Mesendoderm (in vitro differentiated cells): ENCODE measurements around the gene ADAMTS4.

Source experiments
- DNase-seq: peaks from one replicate; pipeline ENCODE4 v3.0.0; 2013
- H2AK5ac ChIP-seq: 2 replicates; pipeline ENCODE4 v1.6.1; 2013; ENCODE audit warnings: low read length, inconsistent platforms
- H2BK120ac ChIP-seq: 2 replicates; pipeline ENCODE4 v1.6.1; 2013; ENCODE audit warnings: low read depth, mild to moderate bottlenecking, low read length, moderate library complexity, mixed read lengths
- H2BK15ac ChIP-seq: replicated peaks from 2 replicates; pipeline ENCODE4 v1.6.1; 2013; ENCODE audit warnings: low read depth, mild to moderate bottlenecking, moderate library complexity
- H2BK5ac ChIP-seq: 2 replicates; pipeline ENCODE4 v1.6.1; 2013; ENCODE audit warnings: low read length, inconsistent platforms
- H3K18ac ChIP-seq: 2 replicates; pipeline ENCODE4 v1.6.1; 2013; ENCODE audit warnings: mild to moderate bottlenecking, low read length, mixed read lengths
- H3K23ac ChIP-seq: one replicate; pipeline ENCODE4 v1.6.1; 2013; ENCODE audit warnings: low read length
- H3K27ac ChIP-seq: 2 replicates; pipeline ENCODE4 v1.5.1; 2013; ENCODE audit warnings: low read depth, mild to moderate bottlenecking, inconsistent platforms, low read length, moderate library complexity
- H3K27me3 ChIP-seq: 2 replicates; pipeline ENCODE4 v1.6.1; 2013; ENCODE audit warnings: low read length, control low read depth, mild to moderate bottlenecking, inconsistent platforms; ENCODE audit not compliant: insufficient read depth, poor library complexity
- H3K36me3 ChIP-seq: 2 replicates; pipeline ENCODE4 v1.6.1; 2013; ENCODE audit warnings: low read length, inconsistent platforms; ENCODE audit not compliant: control insufficient read depth, insufficient read depth
- H3K4ac ChIP-seq: one replicate; pipeline ENCODE4 v1.6.1; 2013; ENCODE audit warnings: low read depth, mild to moderate bottlenecking, low read length, moderate library complexity
- H3K4me1 ChIP-seq: 2 replicates; pipeline ENCODE4 v1.6.1; 2013; ENCODE audit warnings: low read depth, low read length, inconsistent platforms; ENCODE audit not compliant: control insufficient read depth
- H3K4me2 ChIP-seq: 2 replicates; pipeline ENCODE4 v1.6.1; 2013; ENCODE audit warnings: low read length
- H3K4me3 ChIP-seq: 2 replicates; pipeline ENCODE4 v1.5.1; 2013; ENCODE audit warnings: mild to moderate bottlenecking, low read length
- H3K56ac ChIP-seq: one replicate; pipeline ENCODE4 v1.6.1; 2013; ENCODE audit warnings: low read length
- H3K79me1 ChIP-seq: 2 replicates; pipeline ENCODE4 v1.6.1; 2013; ENCODE audit warnings: low read length, inconsistent platforms
- H3K79me2 ChIP-seq: 2 replicates; pipeline ENCODE4 v1.6.1; 2013; ENCODE audit warnings: mild to moderate bottlenecking, low read length; ENCODE audit not compliant: control insufficient read depth, insufficient read depth
- H3K9ac ChIP-seq: 2 replicates; pipeline ENCODE4 v1.6.1; 2013; ENCODE audit warnings: low read length, inconsistent platforms
- H4K5ac ChIP-seq: one replicate; pipeline ENCODE4 v1.6.1; 2013; ENCODE audit warnings: low read length
- H4K8ac ChIP-seq: one replicate; pipeline ENCODE4 v1.6.1; 2013; ENCODE audit warnings: low read depth, mild to moderate bottlenecking, control low read depth, low read length, moderate library complexity
- WGBS: extraction: QIAGEN DNeasy Blood & Tissue Kit; methylation state at CpG from one replicate; pipeline ENCODE4 v1.1.7; 2013; ENCODE audit warnings: low lambda C conversion rate, missing lambda C conversion rate; ENCODE audit not compliant: insufficient coverage; ENCODE audit errors: extremely low coverage; 5-methylcytosine and 5-hydroxymethylcytosine counted together

The ADAMTS4 gene

GRCh38 chr1:161161652-161162051 is 37.2 kb downstream of the ADAMTS4 start:
- H3K18ac ChIP-seq: no peak overlapping the region
- H3K4ac ChIP-seq: no peak overlapping the region
- H3K79me1 ChIP-seq: peaks cover 5% of the 10 kb centered on the region
- H3K23ac ChIP-seq: no peak overlapping the region
- H3K4me3 ChIP-seq: no peak overlapping the region
- H2BK5ac ChIP-seq: no peak overlapping the region
- no peak overlapping the region for H2BK120ac ChIP-seq
- H4K8ac ChIP-seq: no peak overlapping the region
- H3K56ac ChIP-seq: no peak overlapping the region
- no peak overlapping the region for H2BK15ac ChIP-seq
- H3K36me3 ChIP-seq: no peaks in the 10 kb centered on the region
- no peaks in the 10 kb centered on the region for H3K79me2 ChIP-seq
- H3K4me1 ChIP-seq: peaks cover 2% of the 10 kb centered on the region
- no CpG with 5 or more reads among the region's 5 CpGs for WGBS
- H3K27ac ChIP-seq: no peak overlapping the region
- H3K4me2 ChIP-seq: no peak overlapping the region
- no peaks in the 10 kb centered on the region for H3K27me3 ChIP-seq
- no peak for DNase-seq
- no peak overlapping the region for H4K5ac ChIP-seq
- no peak overlapping the region for H2AK5ac ChIP-seq
- H3K9ac ChIP-seq: no peak overlapping the region

- Histone ChIP-seq H3K79me2 (no peaks in the 10 kb centered on the region), H2BK5ac (no peak overlapping the region), H2BK15ac (no peak overlapping the region), H3K27ac (no peak overlapping the region), H2AK5ac (no peak overlapping the region), H3K4ac (no peak overlapping the region), H3K36me3 (no peaks in the 10 kb centered on the region), H3K27me3 (no peaks in the 10 kb centered on the region), H4K5ac (no peak overlapping the region), H3K18ac (no peak overlapping the region), H3K4me3 (no peak overlapping the region), H3K4me2 (no peak overlapping the region), H3K9ac (no peak overlapping the region), H3K79me1 (peaks cover 5% of the 10 kb centered on the region), H3K4me1 (peaks cover 2% of the 10 kb centered on the region), H2BK120ac (no peak overlapping the region), H3K23ac (no peak overlapping the region), H3K56ac (no peak overlapping the region), H4K8ac (no peak overlapping the region)
- no CpG with 5 or more reads among the region's 22 CpGs for WGBS
- DNase-seq: no peak
These were observed 38.1 kb downstream of the ADAMTS4 start for GRCh38 chr1:161160671-161161145.

- H3K27ac ChIP-seq: no peak overlapping the region
- H3K36me3 ChIP-seq: no peaks in the 10 kb centered on the region
- H3K56ac ChIP-seq: peak overlapping the region; percentile 91
- H3K4ac ChIP-seq: peak overlapping the region; percentile 92
- no CpG with 5 or more reads among the region's 11 CpGs for WGBS
- peak overlapping the region; percentile 91 for H3K4me2 ChIP-seq
- H3K79me1 ChIP-seq: peaks cover 5% of the 10 kb centered on the region
- no peaks in the 10 kb centered on the region for H3K27me3 ChIP-seq
- no peak overlapping the region for H2BK5ac ChIP-seq
- H3K79me2 ChIP-seq: no peaks in the 10 kb centered on the region
- H3K4me1 ChIP-seq: peaks cover 2% of the 10 kb centered on the region
- peak overlapping the region; percentile 43 for H3K4me3 ChIP-seq
- no peak overlapping the region for H2AK5ac ChIP-seq
- no peak overlapping the region for H2BK15ac ChIP-seq
- no peak overlapping the region for H2BK120ac ChIP-seq
- no peak for DNase-seq
- H3K9ac ChIP-seq: peak overlapping the region; percentile 82
- no peak overlapping the region for H4K8ac ChIP-seq
- H3K23ac ChIP-seq: no peak overlapping the region
- peak overlapping the region; percentile 93 for H3K18ac ChIP-seq
- no peak overlapping the region for H4K5ac ChIP-seq
These were observed 39.0 kb downstream of the ADAMTS4 start for GRCh38 chr1:161159913-161160243.

- H4K5ac ChIP-seq: no peak within 1 kb of the TSS
- H3K27me3 ChIP-seq: no peaks in the 10 kb centered on the region
- H3K23ac ChIP-seq: no peak within 1 kb of the TSS
- H3K36me3 ChIP-seq: no peaks in the 10 kb centered on the region
- H2BK120ac ChIP-seq: no peak within 1 kb of the TSS
- H3K4me1 ChIP-seq: peaks cover 4% of the 10 kb centered on the region
- no peak within 1 kb of the TSS for H2BK15ac ChIP-seq
- H3K4ac ChIP-seq: peak within 1 kb of the TSS; percentile 92
- H3K56ac ChIP-seq: peak within 1 kb of the TSS; percentile 91
- no peak within 1 kb of the TSS for H2AK5ac ChIP-seq
- peaks cover 5% of the 10 kb centered on the region for H3K79me1 ChIP-seq
- H3K18ac ChIP-seq: peak within 1 kb of the TSS; percentile 93
- peak; percentile 96 for DNase-seq
- H4K8ac ChIP-seq: no peak within 1 kb of the TSS
- WGBS: no CpG with 5 or more reads among the region's 60 CpGs
- H2BK5ac ChIP-seq: no peak within 1 kb of the TSS
- H3K79me2 ChIP-seq: no peaks in the 10 kb centered on the region
- peak within 1 kb of the TSS; percentile 91 for H3K4me2 ChIP-seq
- H3K9ac ChIP-seq: peak within 1 kb of the TSS; percentile 83
- H3K27ac ChIP-seq: peak within 1 kb of the TSS; percentile 40
- H3K4me3 ChIP-seq: peak within 1 kb of the TSS; percentile 55
These were observed 39.6 kb downstream of the ADAMTS4 start, which contains the start of gene USP21 for GRCh38 chr1:161159087-161159912. Gene USP21, plus strand, starts transcription at chr1:161159500. Its CDS starts 1,141 bp downstream, at chr1:161160641.

- H2AK5ac ChIP-seq: no peak overlapping the region
- WGBS: no CpG with 5 or more reads among the region's 9 CpGs
- H2BK120ac ChIP-seq: no peak overlapping the region
- H3K4ac ChIP-seq: no peak overlapping the region
- H4K5ac ChIP-seq: no peak overlapping the region
- H3K36me3 ChIP-seq: no peaks in the 10 kb centered on the region
- H3K4me1 ChIP-seq: peaks cover 4% of the 10 kb centered on the region
- no peak overlapping the region for H3K4me3 ChIP-seq
- H3K79me2 ChIP-seq: no peaks in the 10 kb centered on the region
- no peak overlapping the region for H3K4me2 ChIP-seq
- peak overlapping the region; percentile 89 for H3K56ac ChIP-seq
- H2BK5ac ChIP-seq: no peak overlapping the region
- no peak overlapping the region for H3K23ac ChIP-seq
- no peak overlapping the region for H3K18ac ChIP-seq
- H3K79me1 ChIP-seq: peaks cover 5% of the 10 kb centered on the region
- peak overlapping the region; percentile 83 for H3K9ac ChIP-seq
- DNase-seq: no peak
- H3K27ac ChIP-seq: no peak overlapping the region
- no peak overlapping the region for H2BK15ac ChIP-seq
- no peak overlapping the region for H4K8ac ChIP-seq
- no peaks in the 10 kb centered on the region for H3K27me3 ChIP-seq
These were observed 40.4 kb downstream of the ADAMTS4 start for GRCh38 chr1:161158316-161159010.
